Measurements from ENCODE around the gene SOD2.

GRCh38 chr6:159724778-159725177, 31.7 kb upstream of the SOD2 start:
- TF ChIP-seq CTCF (IDR thresholded peaks at IDR 0.05; ENCODE audit: borderline replicate concordance, extremely low read depth, low read length, poor library complexity, severe bottlenecking) = no peak
- no peak for TF ChIP-seq EZH2 (IDR thresholded peaks at IDR 0.05; ENCODE audit: borderline replicate concordance, low read depth, low read length, severe bottlenecking)
